AG10803 (cell line): ENCODE results near the gene OCIAD2.

ENCODE experiments used
- DNase-seq: peaks from one replicate; pipeline ENCODE4 v3.0.0; 2010; ENCODE audit warnings: low read depth
- H3K4me3 ChIP-seq: 2 replicates; pipeline ENCODE4 v1.5.1; 2011; ENCODE audit warnings: mild to moderate bottlenecking, low read length, control low read depth
- CTCF ChIP-seq: conservative IDR thresholded peaks from 2 replicates; pipeline ENCODE4 v1.5.1; 2011; ENCODE audit warnings: mild to moderate bottlenecking, low read length, control low read depth, inconsistent platforms

Gene OCIAD2

DNA sequence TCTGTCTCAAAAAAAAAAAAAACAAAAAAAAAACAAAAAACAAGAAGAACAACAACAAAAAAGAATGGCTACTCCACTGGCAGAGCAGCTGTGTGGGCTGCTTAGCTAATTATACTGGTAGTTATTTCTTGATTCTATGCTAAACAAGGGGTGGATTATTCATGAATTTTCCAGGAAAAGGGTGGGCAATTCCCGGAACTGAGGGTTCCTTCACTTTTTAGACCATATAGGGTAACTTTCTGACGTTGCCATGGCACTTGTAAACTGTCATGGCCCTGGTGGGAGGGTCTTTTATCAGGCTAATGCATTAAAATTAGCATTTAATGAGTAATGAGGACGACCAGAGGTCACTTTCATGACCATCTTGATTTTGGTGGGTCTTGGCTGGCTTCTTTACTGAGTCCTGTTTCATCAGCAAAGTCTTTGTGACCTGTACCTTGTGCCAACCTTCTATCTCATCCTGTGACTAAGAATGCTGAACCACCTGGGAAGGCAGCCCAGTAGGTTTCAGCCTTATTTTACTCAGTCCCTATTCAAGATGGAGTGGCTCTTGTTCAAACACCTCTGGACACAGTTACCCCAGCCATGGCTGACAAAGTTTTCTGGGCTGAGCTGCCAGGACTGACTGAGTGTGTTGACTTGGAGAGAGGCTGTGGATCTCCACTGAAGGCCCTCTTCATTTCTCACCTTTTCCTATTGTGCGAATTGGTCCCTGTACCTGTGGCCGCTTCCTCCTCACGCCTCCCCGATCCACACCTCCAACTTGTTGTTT lies 1.3 kb upstream of the OCIAD2 start:
- no peak for DNase-seq
- H3K4me3 ChIP-seq, result no peak overlapping the region
- TF ChIP-seq CTCF, result no peak

DNA sequence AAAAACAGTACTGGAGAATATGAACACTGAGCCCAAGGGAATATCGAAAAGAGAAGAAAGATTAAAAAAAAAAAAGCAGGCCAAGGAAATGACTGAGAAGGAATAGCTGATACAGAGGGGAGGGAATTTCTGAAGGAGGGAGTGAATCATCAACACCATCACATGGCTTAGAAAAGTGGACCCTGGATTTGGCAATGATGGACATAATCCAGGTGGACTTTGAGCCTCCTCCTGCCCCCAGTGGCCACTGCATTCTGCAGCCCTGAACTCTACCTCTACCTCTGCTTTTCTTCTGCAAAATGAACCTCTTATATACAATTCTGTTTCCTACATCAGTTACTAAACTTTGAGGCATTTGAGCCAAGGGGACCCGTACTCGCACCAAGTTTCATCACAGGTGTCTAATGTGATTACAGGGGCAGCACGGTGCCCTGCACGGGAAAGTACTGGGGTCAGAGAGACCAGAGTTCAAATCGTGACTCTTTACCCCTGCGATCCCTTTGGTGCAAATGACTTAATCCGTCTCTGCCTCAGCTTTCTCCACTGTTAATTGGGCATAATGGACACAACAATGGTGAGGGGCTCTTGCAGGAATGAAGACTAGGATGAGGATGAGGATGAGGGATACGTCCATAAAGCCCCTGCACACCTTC lies 1.1 kb downstream of the OCIAD2 start:
- peak; percentile 24 for TF ChIP-seq CTCF
- peak; percentile 31 for DNase-seq
- H3K4me3 ChIP-seq, result peak overlapping the region; percentile 62

DNA sequence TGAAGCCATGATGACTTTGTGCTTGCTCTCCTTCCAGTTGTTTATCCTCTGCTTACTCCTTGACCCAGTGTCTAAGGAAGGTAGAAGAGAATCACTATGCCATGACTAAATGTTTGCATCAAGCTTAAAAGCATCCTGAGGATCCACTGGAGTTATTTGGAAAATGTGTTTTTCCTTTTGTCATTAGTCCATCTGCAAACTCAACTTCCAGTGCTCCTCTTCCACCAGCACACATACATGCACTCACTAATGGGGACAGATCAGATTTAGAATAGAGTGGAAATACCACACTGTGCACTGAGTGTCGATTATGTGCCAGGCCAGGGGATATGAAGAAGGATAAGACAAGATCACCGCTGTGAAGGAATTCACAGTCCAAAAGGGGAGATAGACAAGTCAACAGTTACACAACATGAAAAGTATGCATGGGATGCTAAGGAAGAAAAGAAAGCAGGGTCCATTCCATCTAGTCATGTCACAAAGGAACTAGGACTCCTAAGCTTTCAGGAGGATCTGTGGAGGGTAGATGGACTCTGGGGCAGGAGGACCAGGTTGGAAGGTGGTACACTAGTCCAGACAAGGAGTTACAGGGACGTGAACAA lies 1.9 kb downstream of the OCIAD2 start:
- DNase-seq, result no peak
- H3K4me3 ChIP-seq, result no peak overlapping the region

GRCh38 chr4:48904101-48904500 lies 2.5 kb downstream of the OCIAD2 start:
- H3K4me3 ChIP-seq, result no peak overlapping the region
- no peak for DNase-seq
- no peak for TF ChIP-seq CTCF

More for the DNA sequence above, 1.9 kb downstream of the OCIAD2 start:
- TF ChIP-seq CTCF, result no peak

DNA sequence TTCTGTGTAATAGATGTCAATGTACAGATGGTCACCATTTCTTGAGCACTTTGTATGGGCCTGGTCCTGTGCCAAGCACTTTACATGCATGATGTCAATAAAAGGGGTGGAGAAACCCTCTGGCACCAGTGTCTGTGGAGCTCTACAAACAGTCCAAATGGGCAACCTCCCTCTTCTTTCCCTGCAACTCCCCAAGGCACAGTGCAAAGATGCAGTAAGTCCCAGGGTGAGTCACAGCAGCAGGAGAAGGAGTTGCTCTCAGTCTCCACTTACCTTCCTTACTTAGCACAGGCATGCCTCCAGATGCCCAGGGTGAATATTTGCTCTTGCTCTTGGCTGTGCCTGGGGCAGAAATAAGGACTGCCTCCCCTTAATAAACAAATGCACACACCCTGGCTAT lies 4.3 kb downstream of the OCIAD2 start:
- H3K4me3 ChIP-seq, result no peak overlapping the region
- DNase-seq, result no peak
- no peak for TF ChIP-seq CTCF

DNA sequence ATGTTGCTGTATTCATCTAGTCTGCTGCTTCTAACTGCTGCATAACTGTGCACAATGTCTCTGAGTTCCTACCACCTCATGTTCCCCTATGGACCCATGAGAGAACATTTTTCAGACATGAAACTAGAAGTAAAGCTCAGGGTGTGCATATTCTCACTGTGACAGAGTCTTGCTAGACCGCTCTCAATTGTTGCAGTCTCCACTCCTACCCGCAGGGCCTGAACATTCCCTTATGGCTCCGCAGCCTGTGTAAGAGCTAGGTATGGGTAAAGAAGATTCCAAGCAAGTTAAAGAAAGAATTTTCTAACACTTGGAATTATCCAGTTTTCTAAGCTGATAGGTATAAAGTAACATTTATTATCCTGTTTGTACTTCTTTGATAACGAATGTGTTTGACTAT lies 5.4 kb downstream of the OCIAD2 start:
- DNase-seq, result no peak
- H3K4me3 ChIP-seq, result no peak overlapping the region
- TF ChIP-seq CTCF, result no peak
